SK-MEL-5 (cell line): Measurements from ENCODE around the gene SEC24D. TPM values are rescaled to one million over a fixed set of nuclear protein-coding genes. Genes with fewer than 3 reads are reported as not detected.
"Not testable (repeated sequence)": the region's sequence is repeated elsewhere in the genome, so short reads cannot be mapped to it uniquely, and the experiment has no call there.

ENCODE experiments used
- DNase-seq: peaks from one replicate; pipeline ENCODE4 v3.0.0-alpha.2; 2016; ENCODE audit warnings: low read depth, low spot score
- in situ Hi-C: cut with HindIII; loops from 2 replicates; pipeline ENCODE4 v1.10.0; 2016; ENCODE audit warnings: low sequenced_read_pairs, high pct_unique_total_duplicates, low pct_unique_long_range_greater_than_20kb
- polyA plus RNA-seq, 2 experiments: library from polyadenylated mRNA; depleted of rRNA; stranded (reverse); fragments of >200 nt; gene quantifications; 2 replicates each; pipeline ENCODE4 v1.2.3, GENCODE V29; 2015
- total RNA-seq: library from RNA; depleted of rRNA; stranded (reverse); fragments of >200 nt; shearing (Covaris generic); gene quantifications from 2 replicates; pipeline ENCODE4 v1.2.3, GENCODE V29; 2014; rRNA removed

The SEC24D gene, protein sequence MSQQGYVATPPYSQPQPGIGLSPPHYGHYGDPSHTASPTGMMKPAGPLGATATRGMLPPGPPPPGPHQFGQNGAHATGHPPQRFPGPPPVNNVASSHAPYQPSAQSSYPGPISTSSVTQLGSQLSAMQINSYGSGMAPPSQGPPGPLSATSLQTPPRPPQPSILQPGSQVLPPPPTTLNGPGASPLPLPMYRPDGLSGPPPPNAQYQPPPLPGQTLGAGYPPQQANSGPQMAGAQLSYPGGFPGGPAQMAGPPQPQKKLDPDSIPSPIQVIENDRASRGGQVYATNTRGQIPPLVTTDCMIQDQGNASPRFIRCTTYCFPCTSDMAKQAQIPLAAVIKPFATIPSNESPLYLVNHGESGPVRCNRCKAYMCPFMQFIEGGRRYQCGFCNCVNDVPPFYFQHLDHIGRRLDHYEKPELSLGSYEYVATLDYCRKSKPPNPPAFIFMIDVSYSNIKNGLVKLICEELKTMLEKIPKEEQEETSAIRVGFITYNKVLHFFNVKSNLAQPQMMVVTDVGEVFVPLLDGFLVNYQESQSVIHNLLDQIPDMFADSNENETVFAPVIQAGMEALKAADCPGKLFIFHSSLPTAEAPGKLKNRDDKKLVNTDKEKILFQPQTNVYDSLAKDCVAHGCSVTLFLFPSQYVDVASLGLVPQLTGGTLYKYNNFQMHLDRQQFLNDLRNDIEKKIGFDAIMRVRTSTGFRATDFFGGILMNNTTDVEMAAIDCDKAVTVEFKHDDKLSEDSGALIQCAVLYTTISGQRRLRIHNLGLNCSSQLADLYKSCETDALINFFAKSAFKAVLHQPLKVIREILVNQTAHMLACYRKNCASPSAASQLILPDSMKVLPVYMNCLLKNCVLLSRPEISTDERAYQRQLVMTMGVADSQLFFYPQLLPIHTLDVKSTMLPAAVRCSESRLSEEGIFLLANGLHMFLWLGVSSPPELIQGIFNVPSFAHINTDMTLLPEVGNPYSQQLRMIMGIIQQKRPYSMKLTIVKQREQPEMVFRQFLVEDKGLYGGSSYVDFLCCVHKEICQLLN
- total RNA-seq, result 10.3 and 12.1 TPM in 2 replicates
- 14.9 and 19.3 TPM in 2 replicates for polyA plus RNA-seq (2015; cell fraction: cytosol; rRNA removed)
- polyA plus RNA-seq (2015; cell fraction: nucleus; rRNA removed), result 13.5 and 18.7 TPM in 2 replicates

DNA sequence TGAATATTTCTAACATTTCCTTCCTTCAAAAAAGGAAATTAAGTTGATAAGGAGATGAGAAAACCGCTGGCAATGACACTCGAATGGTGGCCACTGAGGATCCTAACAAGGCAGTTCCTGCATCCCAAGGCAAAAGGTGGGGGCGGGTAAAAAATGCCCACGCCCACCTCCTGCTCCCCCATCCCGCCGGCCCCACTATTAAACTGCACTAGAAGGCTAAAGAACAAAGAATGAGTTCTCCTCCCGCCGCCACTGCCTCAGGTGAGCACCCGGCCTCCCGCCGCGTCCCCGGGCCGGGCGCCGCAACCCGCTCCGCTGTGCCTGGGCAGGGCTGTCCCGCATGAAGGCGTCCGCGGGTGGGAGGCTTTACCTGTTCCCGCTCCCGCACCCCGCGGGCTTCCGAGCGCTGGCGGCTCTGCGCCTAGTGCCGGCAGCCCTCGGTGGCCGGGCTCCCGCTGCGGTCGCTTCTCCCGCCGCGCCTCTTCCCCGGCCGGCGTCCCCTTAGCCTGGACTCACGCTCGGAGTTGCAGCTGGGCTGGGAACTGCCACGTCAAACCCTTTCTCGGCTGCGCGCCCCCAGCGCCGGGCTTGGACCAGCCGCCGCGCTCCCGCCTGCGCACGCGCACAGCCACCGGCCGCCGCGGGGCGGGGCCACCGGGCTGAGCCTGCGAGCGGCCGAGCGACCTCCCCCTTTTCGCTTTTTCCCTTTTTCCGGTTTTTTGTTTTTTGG, at the start of gene SEC24D:
SEC24D (minus strand) TSS at position 556 of the 730 bp plus-strand sequence. CDS start 2,430 bp downstream, outside the sequence.
- in situ Hi-C loops, result no loop called here
- peak; percentile 82 for DNase-seq

DNA sequence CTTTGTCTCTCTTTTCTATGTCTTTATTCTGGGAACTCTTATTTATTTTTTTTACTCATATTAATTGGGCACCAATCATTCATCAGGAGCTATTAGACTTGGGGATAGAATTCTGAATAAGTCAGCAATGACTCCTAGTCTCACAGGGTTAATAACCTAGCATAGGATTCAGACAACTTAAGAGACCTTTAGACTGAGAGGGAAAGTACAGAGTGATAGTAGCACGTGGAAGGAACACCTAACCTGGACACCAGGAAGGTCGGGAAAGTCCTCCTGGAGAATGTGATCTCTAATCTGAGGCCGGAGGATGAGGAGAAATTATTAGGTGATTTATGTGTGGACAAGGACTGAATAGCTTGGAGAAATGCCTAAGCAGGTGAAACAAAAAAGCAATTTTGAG, 48.8 kb upstream of the SEC24D start:
- in situ Hi-C loops, result no loop called here
- no peak for DNase-seq

DNA sequence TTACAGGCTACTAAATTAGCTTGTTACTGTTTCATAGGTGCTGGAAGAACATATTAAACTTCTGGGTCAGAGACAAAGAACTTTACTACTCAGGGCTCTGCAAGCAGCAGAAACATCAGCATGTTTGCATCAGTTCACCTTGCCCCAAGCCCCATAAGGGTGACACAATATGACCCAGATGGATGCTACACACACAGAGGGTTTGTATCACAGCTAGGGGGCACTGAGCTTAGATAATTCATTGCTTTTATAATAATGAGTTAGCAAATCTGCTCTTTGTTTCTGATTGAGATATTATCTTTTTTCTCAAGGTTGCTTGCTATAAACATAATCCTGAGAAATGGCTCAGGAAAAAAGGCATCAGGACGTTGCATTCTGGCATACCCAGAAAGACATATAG, 47.9 kb upstream of the SEC24D start:
- DNase-seq, result peak; percentile 23

DNA sequence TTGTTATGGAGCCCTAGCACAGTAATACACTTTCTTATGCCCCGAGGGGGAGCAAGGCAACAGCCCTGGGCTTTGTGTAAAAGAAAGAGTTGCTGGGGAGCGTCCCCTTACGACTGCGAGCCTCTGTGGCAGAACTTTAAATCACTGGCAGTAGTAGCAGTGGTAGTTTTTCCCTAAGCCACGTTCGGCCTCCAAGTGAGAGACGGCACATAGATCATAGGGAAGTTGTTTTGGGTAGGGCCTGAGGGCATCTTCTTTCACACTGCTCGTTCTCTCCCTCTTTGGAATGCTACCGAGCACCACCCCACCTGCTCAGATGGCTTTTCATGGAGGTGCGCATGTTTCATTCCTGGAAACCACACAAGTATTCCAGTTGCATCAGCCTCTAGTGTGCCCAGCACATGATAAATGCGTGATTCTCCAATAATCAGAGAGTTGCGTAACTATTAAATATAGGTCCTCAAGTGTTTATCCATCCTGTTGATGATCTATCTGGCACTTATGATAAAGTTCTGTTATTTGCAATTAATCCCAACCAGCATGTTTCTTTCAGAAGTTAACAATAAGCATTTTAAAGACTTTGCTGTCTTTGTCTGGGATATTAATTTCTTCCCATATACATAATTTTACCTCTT, 45.7 kb upstream of the SEC24D start:
- in situ Hi-C loops, result no loop called here
- no peak for DNase-seq

More for the DNA sequence above, 47.9 kb upstream of the SEC24D start:
- in situ Hi-C loops, result no loop called here

DNA sequence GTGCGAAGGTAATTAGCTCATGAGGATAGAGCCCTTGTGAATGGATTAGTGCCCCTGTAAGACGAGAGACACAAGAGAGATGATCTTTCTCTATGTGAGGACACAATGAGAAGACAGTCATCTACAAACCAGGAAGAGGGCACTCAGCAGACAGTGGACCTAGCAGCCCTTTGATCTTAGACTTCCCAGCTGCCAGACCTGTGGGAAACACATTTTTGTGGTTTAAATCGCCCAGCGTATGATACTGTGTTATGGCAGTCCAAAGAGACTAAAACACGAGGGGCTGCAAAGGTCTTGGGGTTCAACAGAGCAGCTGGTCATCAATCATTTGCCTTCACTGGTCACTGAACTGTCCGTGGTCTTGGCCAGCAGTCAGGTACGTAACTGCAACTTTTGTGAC, 43.5 kb upstream of the SEC24D start:
- in situ Hi-C loops, result no loop called here
- no peak for DNase-seq

DNA sequence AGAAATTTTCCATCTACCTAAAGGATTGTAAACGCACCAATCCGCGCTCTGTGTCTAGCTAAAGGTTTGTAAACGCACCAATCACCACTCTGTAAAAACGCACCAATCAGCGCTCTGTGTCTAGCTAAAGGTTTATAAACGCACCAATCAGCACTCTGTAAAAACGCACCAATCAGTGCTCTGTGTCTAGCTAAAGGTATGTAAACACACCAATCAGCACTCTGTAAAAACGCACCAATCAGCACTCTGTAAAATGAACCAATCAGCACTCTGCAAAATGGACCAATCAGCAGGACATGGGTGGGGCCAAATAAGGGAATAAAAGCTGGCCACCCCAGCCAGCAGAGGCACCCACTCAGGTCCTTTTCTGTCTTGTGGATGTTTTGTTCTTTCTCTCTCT, 42.6 kb upstream of the SEC24D start:
- in situ Hi-C loops, result not testable (repeated sequence)

DNA sequence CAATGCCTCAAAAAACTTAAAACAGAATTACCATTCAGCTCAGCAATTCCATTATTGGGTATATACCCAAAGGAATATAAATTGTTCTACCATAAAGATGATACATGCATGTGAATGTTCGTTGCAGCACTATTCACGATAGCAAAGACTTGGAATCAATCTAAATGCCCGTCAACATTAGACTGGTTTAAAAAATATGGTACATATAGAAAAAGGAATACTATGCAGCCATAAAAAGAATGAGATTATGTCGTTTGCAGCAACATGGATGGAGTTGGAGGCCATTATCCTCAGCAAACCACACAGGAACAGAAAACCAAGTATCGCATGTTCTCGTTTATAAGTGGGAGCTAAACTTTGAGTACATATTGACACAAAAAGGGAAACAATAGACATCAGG, 41.9 kb upstream of the SEC24D start:
- no peak for DNase-seq
- in situ Hi-C loops, result no loop called here

More for the DNA sequence above, 42.6 kb upstream of the SEC24D start:
- DNase-seq, result not testable (repeated sequence)

DNA sequence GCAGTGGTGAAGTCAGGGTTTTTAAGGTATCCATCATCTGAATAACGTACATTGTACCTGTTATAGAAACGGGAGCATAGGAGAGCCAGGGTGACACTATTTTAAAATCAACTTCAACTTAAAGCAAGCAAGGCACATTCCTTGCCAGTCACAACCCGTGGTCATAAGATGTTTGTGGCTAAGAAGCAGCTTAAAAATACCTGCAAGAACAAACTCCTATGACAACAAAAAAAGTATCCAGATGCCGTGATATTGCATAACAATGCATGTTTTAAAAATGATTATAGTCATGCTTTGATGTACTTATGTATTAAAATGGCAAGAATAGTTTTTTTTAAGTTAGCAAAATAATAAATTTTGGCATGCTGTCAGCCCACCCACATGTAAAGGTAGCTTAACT, 36.3 kb upstream of the SEC24D start:
- DNase-seq, result no peak
- in situ Hi-C loops, result no loop called here

DNA sequence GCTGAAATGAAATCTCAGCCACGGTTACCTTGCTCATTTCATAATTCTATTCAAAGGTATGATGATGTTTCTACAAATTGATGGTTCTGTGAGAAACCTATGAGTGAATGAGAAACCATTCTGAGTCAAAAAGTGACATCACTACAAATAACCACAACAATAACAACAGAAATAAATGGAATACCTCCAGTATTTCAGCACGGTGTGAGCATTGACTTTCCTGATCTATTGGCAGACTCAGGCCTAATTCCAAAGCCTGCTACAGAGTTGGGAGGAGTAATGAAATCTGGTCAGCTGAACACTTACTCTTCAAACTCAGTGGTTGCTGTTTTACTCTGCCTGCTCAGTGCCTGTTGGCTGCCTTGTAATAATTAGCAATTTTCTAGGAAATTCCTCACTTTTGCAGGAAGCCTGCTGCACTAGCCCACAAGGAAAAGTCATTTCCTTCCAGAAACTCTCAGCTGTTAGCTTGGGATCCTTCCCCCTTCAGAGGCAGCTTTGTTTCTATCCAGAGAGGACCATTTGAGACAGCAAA, 33.9 kb upstream of the SEC24D start:
- in situ Hi-C loops, result no loop called here
- no peak for DNase-seq

DNA sequence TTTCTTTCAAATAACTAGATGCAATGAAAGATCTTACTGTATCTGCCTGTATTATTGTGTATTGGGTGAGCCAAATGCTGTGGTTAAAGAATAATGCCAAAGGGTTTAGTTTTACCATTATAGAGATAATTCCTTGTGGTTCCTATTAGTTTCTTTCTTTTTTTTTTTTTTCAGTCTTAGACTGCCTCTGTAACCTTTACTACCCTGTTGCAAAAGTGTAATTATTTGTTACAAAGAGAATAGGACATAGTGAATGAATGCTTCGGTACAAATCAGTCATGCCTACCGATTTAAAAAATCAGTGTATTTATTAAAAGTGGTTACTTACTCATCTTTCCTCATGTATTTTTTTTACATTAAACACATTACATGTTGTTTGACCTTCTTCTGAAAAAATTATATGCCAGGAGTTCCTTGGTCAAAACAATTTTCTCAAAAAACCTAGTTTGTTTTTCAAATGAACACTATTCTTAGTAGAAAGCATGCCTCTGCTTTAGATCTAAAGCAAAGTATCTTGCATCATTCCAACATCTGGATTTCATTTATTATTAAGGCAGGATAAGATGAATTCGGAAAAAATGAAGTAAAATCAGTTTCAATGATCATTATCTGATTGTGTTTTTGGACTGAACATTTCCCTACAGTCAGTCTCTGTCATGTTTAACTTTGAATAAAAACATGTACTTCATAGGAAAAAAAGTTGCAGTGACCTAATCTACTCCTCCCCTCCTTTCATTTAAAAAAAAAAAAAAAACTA, 31.6 kb upstream of the SEC24D start:
- in situ Hi-C loops, result no loop called here

DNA sequence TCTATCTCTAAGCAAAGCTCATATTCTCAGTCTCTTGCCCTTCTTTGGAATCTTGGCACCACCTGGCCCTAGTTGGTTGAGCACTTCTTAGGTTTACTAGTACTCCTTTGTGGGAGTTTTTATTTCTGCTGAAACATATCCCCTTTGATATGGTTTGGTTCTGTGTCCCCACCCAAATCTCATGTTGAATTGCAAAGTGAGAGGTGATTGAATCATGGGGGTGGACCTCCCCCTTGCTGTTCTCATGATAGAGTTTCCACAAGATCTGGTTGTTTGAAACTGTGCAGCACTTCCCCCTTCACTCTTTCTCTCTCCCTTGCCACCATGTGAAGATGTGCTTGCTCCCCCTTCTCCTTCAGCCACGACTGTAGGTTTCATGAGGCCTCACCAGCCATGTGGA, 30.5 kb upstream of the SEC24D start:
- DNase-seq, result no peak
- in situ Hi-C loops, result no loop called here

More for the DNA sequence above, 31.6 kb upstream of the SEC24D start:
- no peak for DNase-seq

DNA sequence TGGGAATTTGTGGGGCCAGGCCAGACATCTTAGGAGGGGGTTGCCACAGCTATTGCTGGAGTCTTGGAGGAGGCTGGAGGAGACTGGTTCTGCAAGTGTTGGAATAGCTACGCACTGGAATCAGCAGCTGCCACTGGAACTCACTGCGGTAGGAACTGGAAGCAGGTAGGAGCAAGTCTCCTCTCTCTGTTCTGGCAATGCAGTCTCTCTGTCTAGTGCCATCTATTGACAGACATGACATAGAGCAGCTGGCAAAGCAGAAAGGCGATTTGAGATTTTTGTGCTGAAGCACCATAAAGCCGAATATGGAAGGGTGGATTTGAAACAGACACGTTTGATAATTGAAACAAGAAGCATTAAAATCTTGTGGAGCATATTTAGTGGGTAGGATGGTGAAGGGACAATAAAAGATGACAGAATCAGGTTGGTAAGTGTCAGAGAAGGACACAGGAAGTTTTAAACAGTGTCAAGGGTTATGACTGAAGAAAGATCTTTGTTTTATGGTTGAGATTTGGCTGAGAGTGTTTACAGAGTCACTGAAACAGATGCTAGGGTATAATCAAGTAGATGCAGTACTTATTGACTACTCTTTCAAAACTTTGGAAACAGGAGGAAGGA, 29.3 kb upstream of the SEC24D start:
- in situ Hi-C loops, result no loop called here
- peak; percentile 71 for DNase-seq

DNA sequence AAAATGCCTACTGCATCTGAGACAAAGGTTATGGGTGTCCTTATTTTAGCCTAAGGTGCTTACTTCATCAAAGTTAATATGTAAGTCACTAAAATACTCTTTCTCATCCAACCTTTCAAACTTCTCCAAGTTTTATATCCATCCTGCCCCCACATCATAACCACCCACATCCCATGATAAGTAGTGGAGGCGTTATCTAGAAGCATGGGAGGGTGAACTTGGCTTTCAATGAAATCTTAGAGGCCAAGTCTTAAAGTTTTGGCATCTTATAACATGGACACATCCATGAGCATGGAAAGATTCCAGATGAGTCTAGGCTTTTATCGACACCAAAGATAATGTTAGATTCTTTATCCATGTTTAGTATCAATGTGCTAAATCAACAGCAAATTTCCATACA, 22.9 kb upstream of the SEC24D start:
- in situ Hi-C loops, result no loop called here
- DNase-seq, result no peak

DNA sequence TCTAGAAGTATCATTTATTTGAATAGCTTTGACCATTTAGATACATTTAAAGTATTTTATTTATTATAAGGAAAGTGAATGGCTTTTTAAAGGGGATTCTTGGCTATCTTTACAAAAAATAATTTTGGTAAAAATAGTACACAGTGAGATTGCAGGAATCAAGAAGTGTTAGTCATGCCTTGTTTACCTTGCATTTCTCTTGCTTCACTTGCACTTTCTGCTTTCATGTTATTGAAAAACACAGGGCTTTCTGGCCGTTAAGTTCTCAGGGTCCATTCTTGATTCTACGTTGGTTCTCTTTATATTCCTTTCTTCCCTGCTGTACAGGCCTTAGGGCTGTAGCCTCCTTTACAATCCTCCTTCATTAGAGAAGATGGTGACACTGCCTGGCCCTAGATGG, 21.8 kb upstream of the SEC24D start:
- in situ Hi-C loops, result no loop called here

DNA sequence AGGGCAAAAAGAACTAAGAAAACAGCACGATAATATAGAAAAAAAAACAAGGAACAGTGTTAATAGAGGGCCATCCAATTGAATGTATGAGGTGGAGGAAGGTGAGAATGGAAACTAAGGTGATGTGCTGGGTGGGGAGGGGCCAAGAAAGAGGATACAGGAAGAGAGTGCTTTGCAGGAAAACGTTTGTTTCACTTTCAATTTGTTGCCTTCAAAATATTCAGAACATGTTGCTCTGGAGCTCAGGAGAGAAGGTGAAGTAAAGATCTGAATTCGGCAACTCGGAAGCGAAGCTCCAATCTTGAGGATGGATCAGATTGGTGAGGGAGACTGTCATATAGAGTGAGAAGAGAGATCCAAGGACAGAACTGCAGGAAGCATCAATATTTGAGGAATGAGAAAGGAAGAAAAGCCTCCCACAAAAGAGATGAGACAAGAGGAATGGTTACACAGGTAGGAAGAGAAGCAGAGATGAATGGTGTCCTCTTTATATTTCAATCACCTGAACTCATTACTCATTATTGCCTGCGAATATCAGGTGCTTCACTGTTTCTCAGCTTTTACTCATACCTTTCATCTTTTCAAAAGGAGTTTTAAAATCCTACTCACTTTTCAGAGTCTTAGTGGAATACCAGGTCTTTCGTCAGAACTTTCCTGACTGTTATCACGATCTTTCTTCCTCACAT, 14.7 kb upstream of the SEC24D start:
- in situ Hi-C loops, result no loop called here
- no peak for DNase-seq

More for the DNA sequence above, 21.8 kb upstream of the SEC24D start:
- no peak for DNase-seq
